NT2/D1 (cell line): ENCODE measurements around the gene ENO1.
"Not testable (repeated sequence)": the region's sequence is repeated elsewhere in the genome, so short reads cannot be mapped to it uniquely, and the experiment has no call there.

ENCODE experiments used
- DNase-seq: peaks from one replicate; pipeline ENCODE4 v3.0.0-alpha.2; 2011; ENCODE audit warnings: low read depth, low spot score
- H3K27me3 ChIP-seq: 2 replicates; pipeline ENCODE4 v1.6.0; 2011; ENCODE audit warnings: mild to moderate bottlenecking; ENCODE audit not compliant: insufficient read length, insufficient read depth
- H3K36me3 ChIP-seq: 2 replicates; pipeline ENCODE4 v1.6.1; 2011; ENCODE audit warnings: mild to moderate bottlenecking, low read length, mixed read lengths; ENCODE audit not compliant: insufficient read depth, insufficient read length
- H3K4me1 ChIP-seq: 2 replicates; pipeline ENCODE4 v1.5.1; 2011; ENCODE audit not compliant: insufficient read depth, insufficient read length
- H3K4me3 ChIP-seq: 2 replicates; pipeline ENCODE4 v1.5.1; 2011; ENCODE audit warnings: low read depth; ENCODE audit not compliant: insufficient read length
- H3K9ac ChIP-seq: 2 replicates; pipeline ENCODE4 v1.6.0; 2011; ENCODE audit warnings: low read depth; ENCODE audit not compliant: insufficient read length
- H3K9me3 ChIP-seq: 2 replicates; pipeline ENCODE4 v1.5.1; 2011; ENCODE audit warnings: mild to moderate bottlenecking, low read length; ENCODE audit not compliant: insufficient read depth
- SUZ12 ChIP-seq: IDR thresholded peaks from 2 replicates; pipeline ENCODE4 v1.6.1; 2011; ENCODE audit not compliant: insufficient read length, insufficient read depth; ENCODE audit errors: extremely low read depth
- YY1 ChIP-seq: IDR thresholded peaks from 2 replicates; pipeline ENCODE4 v1.6.1; 2011; ENCODE audit not compliant: insufficient read length, insufficient read depth
- ZNF274 ChIP-seq: IDR thresholded peaks from 2 replicates; pipeline ENCODE4 v1.6.1; 2011; ENCODE audit warnings: mild to moderate bottlenecking, low read depth, low read length

Gene ENO1

GRCh38 chr1:8878448-8878697, at the start of gene ENO1:
ENO1 (minus strand) TSS chr1:8878686; CDS start chr1:8874908, 3,778 bp downstream.
- H3K4me1 ChIP-seq, result peaks cover 2% of the 10 kb centered on the region

GRCh38 chr1:8926707-8927694, 48.5 kb upstream of the ENO1 start:
- Histone ChIP-seq H3K36me3 (no peaks in the 10 kb centered on the region), H3K9me3 (peaks cover 16% of the 10 kb centered on the region; the same call in 1 of the 2 replicates), H3K4me1 (no peaks in the 10 kb centered on the region), H3K4me3 (no peak overlapping the region), H3K27me3 (no peaks in the 10 kb centered on the region), H3K9ac (no peak overlapping the region)
- DNase-seq, result no peak
- TF ChIP-seq ZNF274, result no peak
- no peak for TF ChIP-seq YY1
- TF ChIP-seq SUZ12, result no peak

More at GRCh38 chr1:8878448-8878697, at the start of gene ENO1:
- Histone ChIP-seq H3K36me3 (peaks cover 35% of the 10 kb centered on the region), H3K9ac (peak within 1 kb of the TSS; percentile 100), H3K27me3 (no peaks in the 10 kb centered on the region), H3K4me3 (peak within 1 kb of the TSS; percentile 96), H3K9me3 (no peaks in the 10 kb centered on the region)
- DNase-seq, result no peak
- TF ChIP-seq ZNF274 (no peak), SUZ12 (no peak), YY1 (no peak)

- no peak for DNase-seq
- Histone ChIP-seq H3K4me3 (no peak overlapping the region), H3K27me3 (no peaks in the 10 kb centered on the region), H3K9ac (no peak overlapping the region), H3K9me3 (peaks cover 16% of the 10 kb centered on the region; the same call in 1 of the 2 replicates), H3K4me1 (no peaks in the 10 kb centered on the region), H3K36me3 (no peaks in the 10 kb centered on the region)
- no peak for TF ChIP-seq ZNF274
- TF ChIP-seq SUZ12, result no peak
- no peak for TF ChIP-seq YY1
Observed at GRCh38 chr1:8925960-8926359, 47.5 kb upstream of the ENO1 start.

- Histone ChIP-seq H3K4me3 (no peak overlapping the region), H3K27me3 (no peaks in the 10 kb centered on the region), H3K9ac (no peak overlapping the region), H3K4me1 (no peaks in the 10 kb centered on the region), H3K36me3 (no peaks in the 10 kb centered on the region), H3K9me3 (peaks cover 16% of the 10 kb centered on the region; the same call in 1 of the 2 replicates)
- no peak for DNase-seq
- TF ChIP-seq ZNF274 (no peak), SUZ12 (no peak), YY1 (no peak)
Observed at GRCh38 chr1:8925406-8925805, 46.9 kb upstream of the ENO1 start.

GRCh38 chr1:8922962-8923361, 44.5 kb upstream of the ENO1 start:
- H3K9me3 ChIP-seq, result peaks cover 16% of the 10 kb centered on the region; the same call in 1 of the 2 replicates
- no peaks in the 10 kb centered on the region for H3K27me3 ChIP-seq
- H3K4me3 ChIP-seq, result no peak overlapping the region
- H3K9ac ChIP-seq, result no peak overlapping the region
- H3K36me3 ChIP-seq, result no peaks in the 10 kb centered on the region
- TF ChIP-seq ZNF274 (no peak), SUZ12 (no peak), YY1 (no peak)
- H3K4me1 ChIP-seq, result no peaks in the 10 kb centered on the region
- no peak for DNase-seq

GRCh38 chr1:8917536-8917935, 39.0 kb upstream of the ENO1 start:
- DNase-seq, H3K4me1 ChIP-seq, H3K36me3 ChIP-seq, H3K9me3 ChIP-seq, H3K9ac ChIP-seq, H3K4me3 ChIP-seq, H3K27me3 ChIP-seq: not testable (repeated sequence)

- H3K27me3 ChIP-seq, result no peaks in the 10 kb centered on the region
- H3K4me1 ChIP-seq, result no peaks in the 10 kb centered on the region
- H3K36me3 ChIP-seq, result no peaks in the 10 kb centered on the region
- H3K9me3 ChIP-seq, result no peaks in the 10 kb centered on the region; the same call in 1 of the 2 replicates
- DNase-seq, result peak; percentile 30
- no peak overlapping the region for H3K9ac ChIP-seq
- no peak overlapping the region for H3K4me3 ChIP-seq
- TF ChIP-seq SUZ12, result no peak
- no peak for TF ChIP-seq ZNF274
- TF ChIP-seq YY1, result no peak
Observed at GRCh38 chr1:8915446-8915845, 37.0 kb upstream of the ENO1 start.

GRCh38 chr1:8914466-8914865, 36.0 kb upstream of the ENO1 start:
- Histone ChIP-seq H3K4me1 (no peaks in the 10 kb centered on the region), H3K9ac (no peak overlapping the region), H3K36me3 (no peaks in the 10 kb centered on the region), H3K27me3 (no peaks in the 10 kb centered on the region), H3K9me3 (no peaks in the 10 kb centered on the region; the same call in 1 of the 2 replicates), H3K4me3 (no peak overlapping the region)
- no peak for DNase-seq
- TF ChIP-seq YY1 (no peak), ZNF274 (no peak), SUZ12 (no peak)
